H54 (cell line): ENCODE data around the gene AFTPH.

Source experiments
- DNase-seq: peaks from one replicate; pipeline ENCODE4 v3.0.0; 2011; ENCODE audit warnings: low spot score, mixed read lengths; ENCODE audit not compliant: insufficient read length
- FAIRE-seq: peaks from 3 replicates; lab custom pipeline; 2011; peaks lifted over from hg19 to GRCh38; lab: Jason Lieb, UNC
- POLR2A ChIP-seq: IDR thresholded peaks from 2 replicates; pipeline ENCODE4 v1.6.1; 2011; ENCODE audit warnings: low read depth, mild to moderate bottlenecking, low read length

Gene AFTPH

DNA sequence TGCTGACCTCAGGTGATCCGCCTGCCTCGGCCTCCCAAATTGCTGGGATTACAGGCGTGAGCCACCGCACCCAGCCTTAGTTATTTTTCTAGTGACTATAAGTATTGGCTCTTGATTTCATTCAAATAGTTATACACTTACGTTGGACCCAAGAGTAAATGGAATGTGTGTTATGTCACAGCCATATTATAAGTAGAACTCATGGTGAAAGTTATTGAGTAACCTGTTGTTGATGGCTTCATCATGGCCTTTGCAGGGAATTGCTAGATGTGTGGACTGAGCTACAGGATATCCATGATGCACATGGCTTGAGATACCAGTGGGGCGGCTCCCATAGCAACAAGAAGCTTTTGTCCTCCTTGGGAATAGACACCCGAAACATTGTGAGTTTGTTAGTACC, 44.7 kb downstream of the AFTPH start:
- no peak for DNase-seq
- no peak for FAIRE-seq
- TF ChIP-seq POLR2A: no peak

GRCh38 chr2:64574871-64575270, 50.7 kb downstream of the AFTPH start:
- no peak for FAIRE-seq
- DNase-seq: no peak
- no peak for TF ChIP-seq POLR2A

DNA sequence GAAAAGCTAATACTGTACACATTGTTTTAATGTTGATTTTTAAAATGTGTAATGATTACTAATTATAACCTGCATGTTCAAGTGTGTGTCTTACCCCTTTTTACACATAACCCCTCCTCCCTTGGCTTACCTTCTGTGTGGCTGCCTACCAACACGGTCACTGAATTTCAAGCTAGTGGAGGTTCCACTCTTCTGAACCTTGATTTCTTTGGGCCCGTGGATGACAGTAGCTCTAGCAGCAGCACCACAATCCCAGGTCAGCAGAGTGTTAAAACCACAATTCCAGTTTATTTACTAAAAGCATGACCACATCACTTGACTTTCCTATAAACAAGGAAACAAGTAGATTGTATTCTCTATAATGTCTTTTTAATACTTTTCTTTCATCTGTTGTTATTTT, 56.9 kb downstream of the AFTPH start:
- TF ChIP-seq POLR2A: no peak
- no peak for FAIRE-seq

DNA sequence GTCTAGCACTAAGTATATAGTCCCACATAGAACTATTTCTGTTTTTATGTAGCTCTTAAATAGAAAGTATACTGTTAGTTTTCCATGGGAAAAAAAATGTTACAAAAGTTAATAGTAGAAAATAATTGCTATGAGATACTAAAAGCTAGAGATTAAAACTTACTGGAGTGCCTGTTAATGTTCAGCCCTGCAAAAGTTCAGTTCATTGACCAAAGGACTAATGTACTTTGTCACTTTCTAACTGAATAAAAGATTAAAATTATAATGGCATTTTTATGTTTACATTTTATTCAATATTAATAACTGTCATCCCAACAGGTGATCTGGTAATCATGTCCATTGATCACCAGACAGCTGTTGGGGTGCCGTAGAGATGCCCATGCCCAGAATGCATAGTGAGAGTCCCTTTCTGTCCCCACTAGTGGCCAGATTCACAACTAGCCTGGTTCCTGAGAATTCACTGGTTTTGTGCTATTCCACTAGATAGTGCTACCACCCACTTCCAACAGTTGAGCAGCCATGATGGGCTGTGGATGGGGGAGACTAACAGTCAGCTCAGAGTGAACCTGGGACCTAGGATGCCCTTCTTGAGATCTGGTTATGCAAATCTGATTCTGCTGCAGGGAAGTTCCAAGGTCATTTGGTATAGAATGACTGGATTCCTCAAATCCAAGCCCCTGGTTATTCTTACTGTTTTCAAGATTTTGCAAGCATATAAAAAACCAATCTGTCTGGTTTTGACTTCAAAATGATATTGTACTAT, 57.8 kb downstream of the AFTPH start:
- FAIRE-seq: no peak
- DNase-seq: no peak

More for the DNA sequence above, 56.9 kb downstream of the AFTPH start:
- no peak for DNase-seq

DNA sequence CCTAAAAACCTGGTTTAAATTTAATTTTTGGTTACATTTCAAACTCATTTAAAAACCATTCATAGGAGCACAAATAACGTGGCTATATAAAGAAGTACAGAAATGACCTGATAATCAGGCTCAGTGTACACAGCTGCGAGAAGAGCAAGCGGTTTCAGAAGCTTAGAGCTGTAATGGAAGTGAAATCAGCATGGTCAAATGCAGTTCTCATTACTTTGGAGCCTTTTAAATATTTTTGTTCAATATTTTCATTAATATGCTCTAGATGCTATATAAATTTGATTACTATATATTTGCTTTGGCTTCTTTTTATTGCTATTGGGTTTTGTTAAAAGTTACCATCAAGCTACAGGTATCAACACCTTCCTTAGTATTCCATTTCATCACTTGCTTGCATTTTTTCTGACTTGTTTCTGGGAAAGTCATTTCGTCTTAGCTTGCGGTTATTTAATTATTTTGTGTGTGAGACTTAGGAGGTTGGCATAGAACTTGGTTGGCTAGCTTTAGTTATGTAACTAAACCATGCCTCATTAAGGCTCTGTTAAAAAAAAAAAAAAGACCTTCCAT, 58.7 kb downstream of the AFTPH start:
- no peak for TF ChIP-seq POLR2A
- peak; percentile 20 for FAIRE-seq
- no peak for DNase-seq

More for the DNA sequence above, 57.8 kb downstream of the AFTPH start:
- no peak for TF ChIP-seq POLR2A

- no peak for FAIRE-seq
- no peak for TF ChIP-seq POLR2A
- no peak for DNase-seq
These were observed 61.9 kb downstream of the AFTPH start for GRCh38 chr2:64586054-64586453.

DNA sequence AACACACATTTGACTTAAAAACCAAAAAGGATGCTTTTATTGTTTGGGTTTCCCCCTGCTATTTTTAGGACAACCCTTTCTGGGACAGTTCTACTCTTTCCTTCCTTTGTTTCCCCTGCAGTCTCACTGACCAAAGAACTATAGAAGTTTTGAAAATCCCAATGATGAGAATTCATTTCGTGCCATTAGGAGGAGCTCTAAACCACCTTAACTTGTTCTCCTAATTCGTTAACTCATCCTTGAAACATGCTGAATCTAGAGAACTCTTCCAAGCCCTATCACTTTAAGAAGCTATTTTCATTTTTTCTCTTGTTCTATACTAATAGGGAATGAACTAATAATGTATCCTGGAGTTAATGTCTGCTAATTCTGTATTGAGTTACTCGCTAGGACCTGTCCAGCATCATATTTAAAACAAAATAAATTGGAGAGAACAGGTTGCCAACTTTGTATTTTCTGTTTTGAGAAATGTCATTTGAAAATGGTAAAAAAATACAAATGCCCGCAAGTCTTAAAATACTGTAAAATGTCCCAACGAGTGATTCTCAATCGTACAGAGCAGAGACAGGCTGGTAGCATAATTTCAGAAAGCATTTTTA, 62.9 kb downstream of the AFTPH start:
- FAIRE-seq: peak; percentile 75
- no peak for DNase-seq
- no peak for TF ChIP-seq POLR2A

GRCh38 chr2:64587561-64587960, 63.4 kb downstream of the AFTPH start:
- FAIRE-seq (peak; percentile 15), DNase-seq (no peak)
- no peak for TF ChIP-seq POLR2A

- no peak for DNase-seq
- no peak for TF ChIP-seq POLR2A
- FAIRE-seq: no peak
These were observed 67.1 kb downstream of the AFTPH start for GRCh38 chr2:64591188-64591587.

- no peak for DNase-seq
- TF ChIP-seq POLR2A: no peak
- no peak for FAIRE-seq
These were observed 69.0 kb downstream of the AFTPH start for GRCh38 chr2:64593035-64593655.

DNA sequence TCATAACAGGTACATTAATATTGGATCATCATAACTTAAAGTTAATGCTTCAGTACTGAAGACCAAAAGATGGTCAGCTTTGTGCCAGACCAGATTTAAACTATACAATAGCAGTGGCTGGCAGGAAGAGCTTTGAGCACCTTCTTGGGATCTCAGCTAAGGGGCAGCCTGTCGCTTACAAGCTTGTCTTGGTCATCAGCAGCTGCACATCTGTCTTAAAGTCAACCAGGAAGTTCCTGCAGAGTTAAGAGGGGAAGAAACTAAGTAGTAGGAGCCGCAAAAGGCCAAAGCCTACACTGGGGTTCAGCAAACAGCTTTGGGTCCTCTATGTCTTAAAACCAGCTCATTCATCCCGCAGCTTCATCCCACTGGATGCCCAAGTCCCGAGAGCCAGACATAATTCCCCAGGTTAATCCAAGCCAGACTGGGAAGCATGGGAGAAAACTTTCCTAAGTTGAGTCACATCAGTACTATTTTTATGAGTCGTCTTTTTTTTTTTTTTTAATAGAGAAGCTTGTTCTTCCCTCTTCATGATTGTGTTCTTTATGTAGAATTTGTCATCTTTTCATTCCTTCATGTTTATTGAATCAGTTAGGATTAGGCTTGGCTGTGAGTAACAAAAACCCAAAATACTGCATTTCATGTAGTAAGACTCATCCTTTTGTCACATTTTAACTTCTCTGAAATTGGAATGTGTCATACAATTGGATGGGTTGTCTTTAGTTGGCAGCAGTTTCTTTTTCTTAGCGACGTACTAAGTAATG, 70.3 kb downstream of the AFTPH start:
- peak; percentile 30 for FAIRE-seq
- TF ChIP-seq POLR2A: no peak
- DNase-seq: no peak

- FAIRE-seq (no peak), DNase-seq (no peak)
- no peak for TF ChIP-seq POLR2A
These were observed 71.5 kb downstream of the AFTPH start for GRCh38 chr2:64595397-64596176.

DNA sequence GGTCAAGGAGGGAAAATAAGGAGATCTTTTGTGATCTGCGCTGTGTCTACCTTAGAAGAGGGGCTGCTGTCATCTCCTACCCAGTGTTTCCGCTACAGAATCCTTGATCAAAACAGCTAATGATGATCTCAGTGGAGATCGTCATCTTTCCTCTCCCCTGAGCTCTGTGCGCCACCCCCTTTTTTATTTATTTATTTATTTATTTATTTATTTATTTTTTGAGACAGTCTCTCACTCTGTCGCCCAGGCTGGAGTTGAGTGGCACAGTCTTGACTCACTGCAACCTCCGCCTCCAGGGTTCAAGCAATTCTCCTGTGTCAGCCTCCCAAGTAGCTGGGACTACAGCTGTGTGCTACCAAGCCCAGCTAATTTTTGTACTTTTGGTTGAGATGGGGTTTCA, 74.1 kb downstream of the AFTPH start:
- TF ChIP-seq POLR2A: no peak
- DNase-seq (no peak), FAIRE-seq (no peak)
